GM21619 (cell line): Measurements from ENCODE around the gene CTNND2.
"Not testable (repeated sequence)": the region's sequence is repeated elsewhere in the genome, so short reads cannot be mapped to it uniquely, and the experiment has no call there.

ENCODE experiments used
- ATAC-seq: cut with Tn5 transposase; IDR thresholded peaks from one replicate; pipeline ENCODE4 v1.9.1; 2021; ENCODE audit not compliant: unreplicated experiment

Gene CTNND2

GRCh38 chr5:11684607-11685006 is 219.6 kb downstream of the CTNND2 start:
- no peak for ATAC-seq

GRCh38 chr5:11683666-11684065 is 220.6 kb downstream of the CTNND2 start:
- no peak for ATAC-seq

GRCh38 chr5:11681796-11682195 is 222.4 kb downstream of the CTNND2 start:
- ATAC-seq, result no peak

- ATAC-seq, result no peak
These were observed 224.6 kb downstream of the CTNND2 start for GRCh38 chr5:11679676-11680075.

- ATAC-seq, result no peak
These were observed 229.1 kb downstream of the CTNND2 start for GRCh38 chr5:11675184-11675583.

GRCh38 chr5:11672385-11673085 is 231.7 kb downstream of the CTNND2 start:
- no peak for ATAC-seq

- ATAC-seq, result no peak
These were observed 245.9 kb downstream of the CTNND2 start for GRCh38 chr5:11658376-11658775.

- no peak for ATAC-seq
These were observed 247.3 kb downstream of the CTNND2 start for GRCh38 chr5:11656916-11657315.

- ATAC-seq, result no peak
These were observed 248.6 kb downstream of the CTNND2 start for GRCh38 chr5:11655681-11656080.

- ATAC-seq, result no peak
These were observed 253.3 kb downstream of the CTNND2 start for GRCh38 chr5:11650936-11651335.

- no peak for ATAC-seq
These were observed 258.1 kb downstream of the CTNND2 start for GRCh38 chr5:11646141-11646540.

- ATAC-seq, result no peak
These were observed 261.8 kb downstream of the CTNND2 start for GRCh38 chr5:11642438-11642837.

GRCh38 chr5:11640158-11640873 is 263.9 kb downstream of the CTNND2 start:
- ATAC-seq, result no peak

GRCh38 chr5:11622785-11623184 is 281.5 kb downstream of the CTNND2 start:
- no peak for ATAC-seq

- ATAC-seq, result no peak
These were observed 284.1 kb downstream of the CTNND2 start for GRCh38 chr5:11620172-11620571.

- ATAC-seq, result no peak
These were observed 284.8 kb downstream of the CTNND2 start for GRCh38 chr5:11619339-11620024.

GRCh38 chr5:11617080-11617479 is 287.2 kb downstream of the CTNND2 start:
- no peak for ATAC-seq

GRCh38 chr5:11616624-11617023 is 287.6 kb downstream of the CTNND2 start:
- not testable (repeated sequence) for ATAC-seq

- ATAC-seq, result no peak
These were observed 293.2 kb downstream of the CTNND2 start for GRCh38 chr5:11611011-11611410.

- ATAC-seq, result no peak
These were observed 294.5 kb downstream of the CTNND2 start for GRCh38 chr5:11609570-11610303.

GRCh38 chr5:11608530-11608929 is 295.7 kb downstream of the CTNND2 start:
- ATAC-seq, result no peak
